ENCODE measurements around the gene PRH1.

DNA sequence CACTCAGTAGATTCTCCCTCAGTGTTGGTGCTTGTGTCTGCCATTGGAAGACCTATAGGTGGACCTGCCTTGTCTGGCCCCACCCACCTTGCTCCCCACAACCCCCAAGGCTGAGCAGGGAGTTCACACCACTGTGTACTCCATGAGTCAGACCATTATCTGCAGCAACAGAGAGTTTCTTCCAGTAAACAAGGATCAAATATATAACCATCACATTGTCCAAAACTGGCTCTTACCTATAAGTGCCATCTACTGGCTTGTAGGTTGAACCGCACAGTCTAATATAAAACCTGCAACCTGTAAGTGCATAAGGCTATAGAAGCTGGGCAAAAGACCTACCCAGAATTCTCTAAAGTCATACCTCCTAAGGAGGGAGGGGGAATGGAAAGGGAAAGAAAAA is 17.4 kb upstream of the PRH1 start:
- TF ChIP-seq, protein P1, sequence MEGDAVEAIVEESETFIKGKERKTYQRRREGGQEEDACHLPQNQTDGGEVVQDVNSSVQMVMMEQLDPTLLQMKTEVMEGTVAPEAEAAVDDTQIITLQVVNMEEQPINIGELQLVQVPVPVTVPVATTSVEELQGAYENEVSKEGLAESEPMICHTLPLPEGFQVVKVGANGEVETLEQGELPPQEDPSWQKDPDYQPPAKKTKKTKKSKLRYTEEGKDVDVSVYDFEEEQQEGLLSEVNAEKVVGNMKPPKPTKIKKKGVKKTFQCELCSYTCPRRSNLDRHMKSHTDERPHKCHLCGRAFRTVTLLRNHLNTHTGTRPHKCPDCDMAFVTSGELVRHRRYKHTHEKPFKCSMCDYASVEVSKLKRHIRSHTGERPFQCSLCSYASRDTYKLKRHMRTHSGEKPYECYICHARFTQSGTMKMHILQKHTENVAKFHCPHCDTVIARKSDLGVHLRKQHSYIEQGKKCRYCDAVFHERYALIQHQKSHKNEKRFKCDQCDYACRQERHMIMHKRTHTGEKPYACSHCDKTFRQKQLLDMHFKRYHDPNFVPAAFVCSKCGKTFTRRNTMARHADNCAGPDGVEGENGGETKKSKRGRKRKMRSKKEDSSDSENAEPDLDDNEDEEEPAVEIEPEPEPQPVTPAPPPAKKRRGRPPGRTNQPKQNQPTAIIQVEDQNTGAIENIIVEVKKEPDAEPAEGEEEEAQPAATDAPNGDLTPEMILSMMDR (IDR thresholded peaks at IDR 0.05), result no peak
- no peak for TF ChIP-seq POLR2AphosphoS5 (IDR thresholded peaks at IDR 0.05)

Measured in prostate gland (tissue), 2 donors.